HepG2 (cell line): ENCODE data around the gene NCOA3. TPM values are rescaled to one million over a fixed set of nuclear protein-coding genes. Genes with fewer than 3 reads are reported as not detected.

Experiments used
- CHD2 ChIP-seq: IDR thresholded peaks from 2 replicates; pipeline ENCODE4 v1.6.1; 2011; ENCODE audit warnings: low read depth, low read length, improper control_type of control experiment
- CTCF ChIP-seq: sonication (generic); formaldehyde crosslinking; IDR thresholded peaks from 2 replicates; pipeline ENCODE4 v1.5.0; 2020; ENCODE audit warnings: mild to moderate bottlenecking, missing genetic modification reagents, moderate library complexity
- ETV5 ChIP-seq: IDR thresholded peaks from 2 replicates; pipeline ENCODE4 v1.6.1; 2018; ENCODE audit warnings: missing biosample characterization, missing genetic modification reagents, inconsistent platforms, borderline replicate concordance
- HCFC1 ChIP-seq: fragments of 150-350 bp; IDR thresholded peaks from 2 replicates; pipeline ENCODE4 v1.6.1; 2014; ENCODE audit warnings: low read depth, low read length
- KDM3A ChIP-seq: IDR thresholded peaks from 2 replicates; pipeline ENCODE4 v1.6.1; 2018; ENCODE audit warnings: low read depth, missing compliant biosample characterization
- MAZ ChIP-seq, 2 experiments: sonication (generic) in 1 of 2; formaldehyde crosslinking in 1 of 2; IDR thresholded peaks; 2 replicates each; pipeline versions ENCODE4 v1.5.0 to v1.6.1; 2012 to 2020; ENCODE audit warnings: low read depth in 2 of 2, mild to moderate bottlenecking in 2 of 2, borderline replicate concordance in 1 of 2, improper control_type of control experiment in 1 of 2, low read length in 1 of 2, missing genetic modification reagents in 1 of 2, moderate library complexity in 1 of 2
- NFATC3 ChIP-seq: sonication (generic); formaldehyde crosslinking; IDR thresholded peaks from 2 replicates; pipeline ENCODE4 v1.5.1; 2020; ENCODE audit warnings: mild to moderate bottlenecking, missing genetic modification reagents
- POLR2G ChIP-seq: fragments of 200-400 bp; formaldehyde crosslinking; IDR thresholded peaks from 2 replicates; pipeline ENCODE4 v1.6.1; 2018; ENCODE audit warnings: mild to moderate bottlenecking, low read depth, low read length, moderate library complexity
- PRDM10 ChIP-seq: sonication (generic); formaldehyde crosslinking; IDR thresholded peaks from 2 replicates; pipeline ENCODE4 v1.4.0; 2020; ENCODE audit warnings: low read depth, missing genetic modification reagents
- SAP130 ChIP-seq: IDR thresholded peaks from 2 replicates; pipeline ENCODE4 v1.6.1; 2016; ENCODE audit warnings: low read depth
- SIX1 ChIP-seq: sonication (generic); formaldehyde crosslinking; IDR thresholded peaks from 2 replicates; pipeline ENCODE4 v1.4.0; 2020; ENCODE audit warnings: missing genetic modification reagents, borderline replicate concordance
- SNAPC5 ChIP-seq: sonication (generic); formaldehyde crosslinking; IDR thresholded peaks from 2 replicates; pipeline ENCODE4 v1.8.1; 2023; ENCODE audit warnings: mild to moderate bottlenecking, missing genetic modification reagents, borderline replicate concordance
- SP140L ChIP-seq: sonication (generic); formaldehyde crosslinking; IDR thresholded peaks from 2 replicates; pipeline ENCODE4 v1.4.0; 2020; ENCODE audit warnings: missing genetic modification reagents, borderline replicate concordance
- SPEN ChIP-seq: sonication (generic); formaldehyde crosslinking; IDR thresholded peaks from 2 replicates; pipeline ENCODE4 v1.5.1; 2020; ENCODE audit warnings: low read depth, mild to moderate bottlenecking, missing genetic modification reagents
- THAP8 ChIP-seq: sonication (generic); formaldehyde crosslinking; IDR thresholded peaks from 2 replicates; pipeline ENCODE4 v1.5.1; 2020; ENCODE audit warnings: missing genetic modification reagents, mild to moderate bottlenecking, borderline replicate concordance
- ZBTB34 ChIP-seq: sonication (generic); formaldehyde crosslinking; IDR thresholded peaks from 2 replicates; pipeline ENCODE4 v1.8.0; 2022; ENCODE audit warnings: mild to moderate bottlenecking, missing genetic modification reagents
- ZMYM3 ChIP-seq: sonication (generic); formaldehyde crosslinking; IDR thresholded peaks from 2 replicates; pipeline ENCODE4 v1.5.1; 2020; ENCODE audit warnings: mild to moderate bottlenecking, missing genetic modification reagents
- ZNF292 ChIP-seq: sonication (generic); formaldehyde crosslinking; IDR thresholded peaks from 2 replicates; pipeline ENCODE4 v1.8.1; 2022; ENCODE audit warnings: mild to moderate bottlenecking, low read depth, missing genetic modification reagents, borderline replicate concordance
- ZNF530 ChIP-seq: sonication (generic); formaldehyde crosslinking; IDR thresholded peaks from 2 replicates; pipeline ENCODE4 v1.5.0; 2020; ENCODE audit warnings: low read depth, mild to moderate bottlenecking, missing genetic modification reagents
- ZNF639 ChIP-seq: conservative IDR thresholded peaks from 2 replicates; pipeline ENCODE4 v1.6.1; 2018; ENCODE audit warnings: missing genetic modification reagents
- ZNF883 ChIP-seq: sonication (generic); formaldehyde crosslinking; IDR thresholded peaks from 2 replicates; pipeline ENCODE4 v1.5.1; 2020; ENCODE audit warnings: mild to moderate bottlenecking, missing genetic modification reagents; ENCODE audit errors: not compliant biosample characterization
- polyA plus RNA-seq, 8 experiments: library from polyadenylated mRNA; depleted of rRNA in 3 of 8; stranded (reverse) in 7 of 8; unstranded in 1 of 8; fragments of >200 nt; fragmentation: Illumina TruSeq in 4 of 8; extraction: Trizol in 4 of 8; gene quantifications; 2 replicates each; pipeline versions ENCODE4 v1.2.1 to v1.2.3, GENCODE V29; 2011 to 2016; ENCODE audit warnings: low read depth in 4 of 8, missing spikeins in 1 of 8, mixed read lengths in 1 of 8; ENCODE audit not compliant: insufficient read depth in 1 of 8
- total RNA-seq, 5 experiments: library from RNA; depleted of rRNA; stranded (reverse); fragments of >200 nt; fragmentation: Illumina TruSeq; extraction: Trizol; gene quantifications; 2 replicates each; pipeline ENCODE4 v1.2.3, GENCODE V29; 2016; ENCODE audit warnings: low read depth in 1 of 5

NCOA3 gene
- total and polyA plus RNA-seq, 2 of the 13 experiments (the other 11 are each of a cell fraction or from before 2014, with no cell fraction given): 35.0 to 56.8 TPM

GRCh38 chr20:47500554-47500953 is 1.1 kb upstream of the NCOA3 start (continued):
- TF ChIP-seq ZNF639 (CRISPR knock-in tag): no peak
- no peak for TF ChIP-seq MAZ (IDR thresholded peaks at IDR 0.05; ENCODE audit: borderline replicate concordance, low read depth, low read length)
- no peak for TF ChIP-seq MAZ (CRISPR knock-in tag; IDR thresholded peaks at IDR 0.05; ENCODE audit: low read depth)
- 0 out of 2 replicates have a peak, but pooled peaks have one; percentile 19 for TF ChIP-seq ETV5
- no peak for TF ChIP-seq HCFC1
- TF ChIP-seq ZNF530 (CRISPR knock-in tag): no peak
- no peak for TF ChIP-seq SNAPC5
- TF ChIP-seq CHD2: no peak
- TF ChIP-seq ZNF292 (CRISPR knock-in tag): 0 out of 2 replicates have a peak, but pooled peaks have one; percentile 24
- TF ChIP-seq THAP8: no peak
- TF ChIP-seq SIX1 (CRISPR knock-in tag): no peak
- TF ChIP-seq ZBTB34 (CRISPR knock-in tag): no peak
- TF ChIP-seq POLR2G: no peak
- no peak for TF ChIP-seq CTCF (CRISPR knock-in tag)
- TF ChIP-seq ZMYM3 (CRISPR knock-in tag): no peak
- TF ChIP-seq KDM3A: no peak
- TF ChIP-seq NFATC3: no peak
- TF ChIP-seq SPEN (CRISPR knock-in tag): no peak
- peak; percentile 39 for TF ChIP-seq ZNF883 (CRISPR knock-in tag)
- no peak for TF ChIP-seq SP140L (CRISPR knock-in tag)
- no peak for TF ChIP-seq SAP130 (CRISPR knock-in tag)
- TF ChIP-seq PRDM10 (CRISPR knock-in tag): no peak
